Measurements from ENCODE around the gene B3GALT2.

DNA sequence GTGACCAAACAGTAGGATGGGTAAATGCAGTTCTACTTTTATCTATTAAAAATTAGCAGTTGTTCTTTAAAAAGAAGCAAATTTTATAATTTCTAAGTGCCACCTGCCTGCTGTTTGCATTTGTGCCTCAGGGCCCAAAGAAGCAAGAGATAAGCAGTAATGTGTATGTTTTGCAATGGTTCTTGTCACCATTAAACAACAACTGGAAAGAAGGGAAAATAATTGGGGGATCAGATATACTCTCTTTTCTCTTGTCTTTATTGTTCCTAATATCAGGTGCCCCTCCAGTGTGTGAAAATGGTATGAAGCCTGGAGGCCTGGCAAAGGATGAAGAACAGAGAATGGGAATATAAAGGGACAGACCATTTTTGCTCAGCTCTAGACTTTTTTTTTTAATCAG, 9.6 kb downstream of the B3GALT2 start:
- TF ChIP-seq EZH2 (IDR thresholded peaks at IDR 0.05; ENCODE audit: insufficient read depth, poor library complexity, severe bottlenecking), result no peak
- no peak for TF ChIP-seq EZH2phosphoT487 (IDR thresholded peaks at IDR 0.05; ENCODE audit: insufficient read depth, low read depth)

All from GM23248 (cell line).